Measurements from ENCODE around the gene DLG2.

DLG2 gene

GRCh38 chr11:84503503-84503902 is 1123.6 kb downstream of the DLG2 start:
- TF ChIP-seq CTCF (IDR thresholded peaks at IDR 0.05; ENCODE audit: low read depth, low read length) = no peak
- DNase-seq (ENCODE audit: extremely low read depth, low read depth) = no peak

DNA sequence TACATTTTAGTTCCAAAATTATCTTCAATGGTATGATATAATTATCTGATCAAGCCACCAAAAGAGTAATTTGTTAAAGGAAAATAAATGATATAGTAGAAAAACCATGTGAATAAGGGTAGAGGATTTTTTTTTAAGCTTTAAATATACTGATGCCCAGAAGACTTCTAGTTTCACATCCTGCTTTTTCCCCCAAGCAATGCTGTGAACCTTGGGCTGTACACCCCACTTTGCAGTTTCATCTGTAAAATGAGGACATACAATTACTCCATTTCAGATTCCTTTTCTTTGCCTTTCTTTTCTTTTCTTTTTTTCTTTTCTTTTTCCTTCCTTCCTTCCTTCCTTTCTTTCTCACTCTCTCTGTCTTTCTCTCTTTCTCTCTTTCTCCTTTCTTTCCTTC is 1125.4 kb downstream of the DLG2 start:
- no peak for DNase-seq (ENCODE audit: extremely low read depth, low read depth)
- no peak for TF ChIP-seq CTCF (IDR thresholded peaks at IDR 0.05; ENCODE audit: low read depth, low read length)

GRCh38 chr11:84497981-84498411 is 1129.1 kb downstream of the DLG2 start:
- no peak for DNase-seq (ENCODE audit: extremely low read depth, low read depth)
- no peak for TF ChIP-seq CTCF (IDR thresholded peaks at IDR 0.05; ENCODE audit: low read depth, low read length)

DNA sequence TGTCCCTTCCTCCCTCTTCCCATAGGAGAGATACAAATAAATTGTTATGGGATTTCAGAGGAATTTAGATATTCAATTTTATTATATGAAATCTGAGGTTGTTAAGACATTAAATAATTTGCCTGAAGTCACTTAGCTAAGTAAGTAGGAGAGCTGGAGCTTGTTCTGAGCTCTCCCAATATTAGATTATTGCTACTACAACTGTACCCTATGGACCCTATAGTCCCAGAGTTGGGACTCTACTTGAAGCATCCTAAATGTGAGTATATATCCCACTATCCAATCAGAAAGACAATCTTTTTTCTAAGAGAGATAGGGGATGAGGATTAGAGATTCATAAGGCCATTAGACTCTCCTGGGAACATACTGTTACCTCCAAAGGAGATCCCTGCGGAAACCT is 1130.0 kb downstream of the DLG2 start:
- no peak for TF ChIP-seq CTCF (IDR thresholded peaks at IDR 0.05; ENCODE audit: low read depth, low read length)
- no peak for DNase-seq (ENCODE audit: extremely low read depth, low read depth)

GRCh38 chr11:84496122-84496521 is 1131.0 kb downstream of the DLG2 start:
- no peak for DNase-seq (ENCODE audit: extremely low read depth, low read depth)
- TF ChIP-seq CTCF (IDR thresholded peaks at IDR 0.05; ENCODE audit: low read depth, low read length) = no peak

- no peak for DNase-seq (ENCODE audit: extremely low read depth, low read depth)
- no peak for TF ChIP-seq CTCF (IDR thresholded peaks at IDR 0.05; ENCODE audit: low read depth, low read length)
These were observed 1147.0 kb downstream of the DLG2 start for GRCh38 chr11:84480131-84480530.

DNA sequence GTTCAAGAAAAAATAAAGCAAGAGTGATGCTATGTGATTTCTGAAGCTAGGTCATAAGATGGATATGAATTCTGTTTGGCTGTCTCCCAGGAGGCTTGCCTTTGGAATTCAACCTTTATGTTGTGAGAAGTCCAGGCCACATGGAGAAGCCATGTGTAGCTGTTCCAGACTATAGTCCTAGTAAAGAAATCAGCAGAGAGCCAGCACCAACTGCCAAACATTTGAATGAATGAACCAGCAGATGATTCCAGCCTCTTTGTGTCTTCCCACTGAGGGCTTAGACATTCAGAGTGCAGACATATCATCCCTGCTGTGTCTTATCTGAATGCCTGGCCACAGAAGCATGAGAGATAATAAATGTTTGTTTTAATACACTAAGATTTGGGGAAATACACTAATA is 1150.6 kb downstream of the DLG2 start:
- no peak for DNase-seq (ENCODE audit: extremely low read depth, low read depth)
- TF ChIP-seq CTCF (IDR thresholded peaks at IDR 0.05; ENCODE audit: low read depth, low read length) = no peak
